GM21529 (cell line): ENCODE results near the gene TCF20.

Experiments
- ATAC-seq: cut with Tn5 transposase; IDR thresholded peaks from one replicate; pipeline ENCODE4 v1.9.1; 2021; ENCODE audit not compliant: unreplicated experiment

TCF20 gene

DNA sequence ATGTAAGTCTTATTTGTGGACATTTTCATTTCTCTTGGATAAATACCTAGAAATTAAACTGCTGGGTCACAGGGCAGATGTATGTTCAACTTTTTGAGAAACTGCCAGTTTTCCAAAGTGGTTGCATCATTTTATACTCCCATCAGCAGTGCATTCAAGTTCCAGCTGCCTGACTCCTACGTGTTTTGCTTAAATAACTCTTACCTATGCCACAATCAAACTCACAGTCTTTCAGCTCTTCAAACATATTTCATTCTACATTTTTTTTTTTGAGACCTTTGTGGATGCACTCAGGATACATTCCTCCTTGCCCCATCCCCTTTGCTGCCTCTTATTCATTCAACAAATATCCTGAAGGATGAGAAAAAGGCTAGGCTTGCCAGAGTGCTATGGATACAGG lies 9.2 kb downstream of the TCF20 start:
- no peak for ATAC-seq

DNA sequence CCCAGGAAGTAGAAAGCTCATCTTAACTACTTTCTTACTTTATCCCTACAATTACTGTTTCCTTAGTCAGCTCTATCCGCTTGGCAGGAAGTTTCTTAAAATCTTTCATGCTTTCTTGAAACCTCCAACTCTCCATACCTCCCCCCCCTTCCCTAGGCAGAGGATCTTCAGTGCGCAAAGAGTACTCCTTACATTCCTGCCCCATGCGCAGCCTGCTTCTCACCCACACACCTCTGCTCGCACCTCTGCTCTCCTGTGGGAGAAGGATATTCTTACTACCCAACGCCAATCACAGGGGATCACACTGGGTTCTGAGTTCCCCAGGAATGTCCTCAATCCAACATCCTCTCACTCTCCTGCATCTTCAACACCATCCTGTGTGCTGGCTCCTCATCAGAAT lies 12.3 kb downstream of the TCF20 start:
- ATAC-seq = no peak

DNA sequence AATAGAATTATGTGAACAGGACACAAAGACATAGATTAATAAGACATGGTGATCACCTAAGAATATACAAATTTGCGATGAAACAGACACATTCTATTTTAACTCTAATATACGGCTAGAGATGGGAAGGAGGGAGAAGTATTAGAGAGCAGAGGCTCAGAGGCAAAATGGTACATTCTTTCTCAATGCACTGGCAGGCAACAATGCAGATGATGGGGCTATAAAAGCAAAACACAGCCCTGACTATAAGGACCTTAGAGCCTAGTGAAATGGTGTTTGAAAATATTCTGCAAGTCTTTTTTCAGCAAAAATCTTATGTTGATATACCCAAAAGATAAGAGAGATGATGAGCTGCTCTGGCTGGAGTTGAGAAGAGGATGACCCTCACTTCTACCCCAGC lies 13.1 kb downstream of the TCF20 start:
- ATAC-seq = no peak

DNA sequence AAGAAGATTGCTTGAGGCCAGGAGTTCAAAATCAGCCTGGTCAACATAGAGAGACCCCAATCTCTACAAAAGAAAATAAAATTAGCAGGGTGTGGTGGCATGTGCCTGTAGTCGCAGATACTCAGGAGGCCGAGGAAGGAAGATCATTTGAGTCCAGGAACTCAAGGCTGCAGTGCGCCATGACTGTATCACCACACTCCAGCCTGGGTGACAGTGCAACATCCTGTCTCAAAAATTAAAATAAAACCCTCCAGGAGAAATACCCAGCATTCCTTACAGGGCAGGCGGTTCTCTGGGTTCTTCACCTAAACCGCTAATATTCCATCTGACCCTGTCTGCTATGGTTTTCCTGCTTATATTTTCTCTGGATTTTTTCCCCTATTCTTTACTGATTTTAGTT lies 13.5 kb downstream of the TCF20 start:
- ATAC-seq = no peak

DNA sequence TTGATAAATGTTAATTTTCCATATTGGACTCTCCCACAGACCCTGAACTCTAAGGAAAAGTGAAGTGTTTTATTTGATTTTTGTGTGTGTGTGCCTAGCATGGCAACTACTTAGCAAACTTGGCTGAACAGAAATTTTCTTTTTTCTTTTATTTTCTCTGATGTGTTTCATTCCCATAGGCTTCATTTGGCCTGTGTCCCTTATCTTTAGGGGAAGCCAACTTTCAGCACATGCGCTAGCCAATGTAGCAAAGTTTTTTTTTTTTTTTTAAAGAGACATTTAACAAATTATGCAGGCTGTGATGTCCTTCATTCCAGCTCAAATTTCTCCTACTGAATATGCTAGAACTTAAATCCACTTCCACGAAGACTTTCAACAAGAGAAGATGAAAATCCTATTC lies 14.2 kb downstream of the TCF20 start:
- ATAC-seq = no peak

DNA sequence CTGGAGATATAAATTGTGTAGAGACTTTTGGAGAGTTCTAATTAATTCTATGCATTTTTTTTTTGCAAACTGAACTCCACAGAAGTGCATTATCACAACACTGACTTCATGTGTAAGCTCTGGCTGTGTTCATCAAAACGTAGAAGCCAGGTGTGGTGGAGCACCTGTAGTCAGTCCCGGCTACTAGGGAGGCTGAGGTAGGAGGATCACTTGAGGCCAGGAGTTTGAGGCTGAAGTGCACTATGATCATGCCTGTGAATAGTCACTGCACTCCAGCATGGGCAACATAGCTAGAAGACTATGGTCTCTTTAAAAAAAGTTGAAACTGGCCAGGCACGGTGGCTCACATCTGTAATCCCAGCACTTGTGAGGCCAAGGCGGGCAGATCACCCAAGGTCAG lies 20.6 kb downstream of the TCF20 start:
- no peak for ATAC-seq

DNA sequence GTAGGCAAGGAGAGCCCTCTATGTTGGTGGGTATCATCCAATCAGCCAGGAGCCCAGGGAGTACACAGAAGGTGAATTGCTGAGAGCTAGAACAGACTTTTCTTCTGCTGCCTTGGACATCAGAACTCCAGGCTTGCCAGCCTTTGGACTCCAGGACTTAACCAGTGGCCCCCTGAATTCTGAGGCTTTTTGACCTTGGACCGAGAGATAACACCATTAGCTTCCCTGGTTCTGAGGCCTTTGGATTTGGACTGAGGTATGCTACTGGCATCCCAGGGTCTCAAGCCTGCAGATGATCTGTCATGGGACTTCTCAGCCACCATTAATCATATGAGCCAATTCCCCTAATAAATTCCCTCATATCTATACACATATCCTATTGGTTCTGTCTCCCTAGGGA lies 21.5 kb downstream of the TCF20 start:
- ATAC-seq = no peak

DNA sequence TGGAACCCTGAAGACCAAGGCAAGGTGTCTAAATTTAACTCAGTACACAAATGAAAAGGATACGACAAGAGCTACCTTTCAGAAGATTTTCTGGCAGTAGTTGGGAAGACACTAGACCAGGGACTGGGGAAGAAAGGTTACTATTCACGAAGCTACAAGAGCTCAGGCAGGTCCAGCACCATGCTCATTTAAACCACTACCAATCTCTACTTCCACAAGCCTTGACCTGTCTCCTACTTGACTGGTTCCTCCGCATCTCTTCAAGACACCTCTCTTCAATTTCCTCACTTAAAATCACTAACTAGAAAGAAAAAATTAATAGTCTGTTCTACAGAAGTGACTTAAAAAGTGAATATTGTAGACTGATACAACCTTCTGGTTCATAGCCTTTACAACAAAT lies 22.9 kb downstream of the TCF20 start:
- ATAC-seq = no peak

DNA sequence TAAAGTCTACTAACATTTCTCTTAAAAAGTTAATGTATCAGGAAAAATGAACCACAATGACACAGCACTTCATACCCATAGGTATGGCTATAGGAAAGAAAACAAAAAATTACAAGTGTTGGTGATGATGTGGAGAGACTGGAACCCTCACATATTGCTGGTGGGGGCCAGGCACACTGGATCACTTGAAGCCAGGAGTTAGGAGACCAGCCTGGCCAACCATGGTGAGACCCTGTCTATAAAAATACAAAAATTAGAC lies 26.7 kb downstream of the TCF20 start:
- no peak for ATAC-seq

DNA sequence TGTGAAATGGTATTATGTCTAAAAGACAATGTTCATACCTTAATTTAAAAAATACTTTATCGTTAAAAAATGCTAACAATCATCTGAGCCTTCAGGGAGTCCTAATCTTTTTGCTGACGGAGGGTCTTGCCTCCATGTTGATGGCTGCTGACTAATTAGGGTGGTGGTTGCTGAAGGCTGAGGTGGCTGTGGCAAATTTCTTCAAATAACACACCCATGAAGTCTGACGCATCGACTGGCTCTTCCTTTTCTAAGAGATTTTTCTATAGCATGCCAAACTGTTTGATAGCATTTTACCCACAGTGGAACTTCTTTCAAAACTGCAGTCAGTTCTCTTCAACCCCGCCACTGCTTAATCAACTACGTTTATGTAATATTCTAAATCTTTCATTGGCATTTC lies 33.6 kb downstream of the TCF20 start:
- no peak for ATAC-seq

DNA sequence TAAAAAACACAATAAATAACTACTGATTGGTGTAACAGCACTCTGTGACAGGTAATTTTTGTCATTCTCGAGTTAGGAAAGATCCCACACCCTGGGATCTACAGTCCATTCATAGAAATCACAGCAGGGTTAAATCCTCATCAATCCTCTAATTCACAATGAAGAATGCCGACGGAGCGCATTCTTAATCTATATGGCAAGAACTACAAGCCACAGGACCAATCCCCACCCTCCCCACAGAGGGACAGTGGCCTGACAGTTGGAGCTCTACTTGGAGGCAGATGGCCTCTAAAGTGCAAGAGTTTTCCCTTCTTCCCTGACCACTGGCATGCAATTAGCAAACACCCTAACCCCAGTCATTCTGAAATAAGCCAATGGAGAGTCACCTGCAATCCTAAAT lies 34.2 kb downstream of the TCF20 start:
- no peak for ATAC-seq

DNA sequence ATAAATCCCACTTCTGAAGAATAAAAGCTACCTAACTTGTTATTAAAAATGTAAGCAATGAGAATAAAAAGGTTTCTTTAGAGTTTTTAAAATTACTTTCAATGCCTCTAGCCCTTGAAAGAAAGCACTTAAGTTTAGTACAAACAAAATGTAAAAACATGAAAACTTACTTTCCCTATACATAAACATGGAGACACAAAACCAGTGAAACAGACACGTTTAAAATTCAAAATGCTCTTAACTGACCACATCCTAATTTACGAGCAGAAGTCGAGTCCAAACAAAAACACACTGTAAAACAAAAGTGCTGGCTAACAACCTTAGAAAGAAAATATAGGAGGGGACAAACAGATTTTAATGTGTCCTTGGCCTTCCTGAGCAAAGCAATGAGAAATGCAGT lies 36.6 kb downstream of the TCF20 start:
- no peak for ATAC-seq

DNA sequence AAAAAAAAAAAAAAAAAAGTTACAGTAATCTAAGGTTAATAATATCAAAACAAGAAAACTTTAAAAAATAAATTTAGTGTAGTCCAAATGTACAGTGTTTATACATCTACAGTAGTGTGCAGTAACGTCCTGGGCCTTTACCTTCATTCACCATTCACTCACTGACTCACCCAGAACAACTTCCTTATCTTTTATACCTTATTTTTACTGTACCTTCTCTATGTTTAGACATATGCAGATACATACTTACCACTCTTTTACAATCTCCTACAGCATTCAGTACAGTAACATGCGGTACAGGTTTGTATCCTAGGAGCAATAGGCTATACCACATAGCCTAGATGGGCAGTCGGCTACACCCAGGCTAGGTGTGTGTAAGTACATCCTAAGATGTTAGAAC lies 38.5 kb downstream of the TCF20 start:
- ATAC-seq = no peak

DNA sequence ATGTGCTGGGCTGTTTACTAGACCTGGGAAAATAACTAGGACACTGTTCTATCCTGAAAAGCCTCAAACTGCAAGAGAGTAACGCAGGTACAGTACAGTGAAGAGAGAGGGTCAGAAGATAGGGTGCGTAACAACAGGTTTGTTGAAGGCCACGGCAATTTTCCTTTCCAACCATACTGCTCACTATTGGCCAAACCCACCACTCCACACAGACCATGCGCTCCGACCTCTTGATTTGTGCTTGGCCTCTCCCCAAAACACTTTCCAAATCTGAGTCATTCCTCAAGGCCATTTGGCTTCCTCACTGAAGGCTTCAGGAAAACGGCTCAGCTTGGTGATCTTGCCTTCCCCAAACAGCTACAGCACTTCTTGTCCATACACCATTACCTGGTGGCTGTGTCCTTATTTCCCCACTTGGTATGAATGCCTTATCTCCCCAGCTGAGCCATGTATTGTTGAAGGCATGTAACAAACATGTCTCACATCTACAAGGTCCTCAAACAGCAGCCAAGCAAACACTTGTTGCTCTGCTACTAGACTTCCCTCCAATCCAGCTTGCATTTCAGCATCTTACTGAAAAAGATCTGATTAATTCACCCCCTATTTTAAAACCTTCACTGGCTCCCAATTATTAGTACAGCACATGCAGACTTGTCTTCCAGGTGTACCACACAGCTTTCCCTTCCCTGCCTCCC lies 40.9 kb downstream of the TCF20 start:
- no peak for ATAC-seq

DNA sequence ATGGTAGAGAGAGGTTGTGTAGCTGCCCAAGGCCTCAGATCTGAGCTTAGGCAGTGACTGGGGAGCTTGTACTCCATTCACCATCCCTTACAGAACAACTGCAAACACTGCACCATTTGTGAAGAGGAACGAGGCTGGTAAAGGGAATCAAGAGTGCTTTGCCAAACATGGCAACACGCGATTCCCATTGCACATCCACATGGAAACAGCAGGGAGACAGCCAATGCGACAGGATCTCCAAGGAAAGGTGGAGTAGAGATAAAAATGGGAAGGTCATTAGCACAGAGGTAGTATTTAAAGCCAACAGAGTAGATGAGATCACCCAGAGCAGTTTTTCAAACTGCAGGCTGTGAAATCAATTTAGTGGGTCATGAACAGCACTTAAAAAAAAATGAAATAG lies 42.0 kb downstream of the TCF20 start:
- no peak for ATAC-seq

DNA sequence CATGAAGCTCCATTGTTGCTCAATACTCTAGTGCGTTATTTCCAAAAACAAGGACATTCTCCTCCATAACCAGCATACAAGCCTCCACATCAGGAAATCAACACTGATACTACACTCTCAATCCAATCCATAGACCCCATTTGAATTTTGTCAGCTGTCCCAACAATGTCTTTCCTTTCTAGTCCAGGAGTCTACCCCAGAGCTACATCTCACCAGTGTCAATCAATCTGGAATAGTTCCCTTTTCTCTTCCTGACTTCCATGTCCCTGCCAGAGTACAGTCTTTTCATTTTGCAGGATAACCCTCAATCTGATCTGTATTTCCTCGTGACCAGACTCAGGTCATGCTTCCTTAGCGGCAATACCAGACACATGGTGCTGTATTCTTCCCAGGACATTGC lies 43.0 kb downstream of the TCF20 start:
- no peak for ATAC-seq

DNA sequence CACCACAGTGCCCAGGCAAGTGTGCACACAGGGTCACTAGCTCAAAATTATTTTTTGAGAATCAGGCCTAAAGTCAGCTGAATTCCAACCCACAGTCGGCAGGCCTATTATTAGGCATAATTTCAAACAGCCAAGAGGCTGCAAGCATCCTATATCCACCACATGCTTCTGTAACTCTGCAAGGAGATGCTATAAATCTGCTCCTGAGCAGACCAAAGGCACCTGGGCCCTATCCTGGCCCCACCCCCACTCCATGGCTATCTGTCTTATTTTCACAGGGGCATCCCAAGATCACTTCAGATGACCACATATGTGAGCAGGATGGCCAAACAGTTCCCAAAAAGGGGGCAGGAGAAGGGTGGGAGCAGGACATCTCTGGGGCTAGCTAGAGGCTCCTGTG lies 44.6 kb downstream of the TCF20 start:
- no peak for ATAC-seq

DNA sequence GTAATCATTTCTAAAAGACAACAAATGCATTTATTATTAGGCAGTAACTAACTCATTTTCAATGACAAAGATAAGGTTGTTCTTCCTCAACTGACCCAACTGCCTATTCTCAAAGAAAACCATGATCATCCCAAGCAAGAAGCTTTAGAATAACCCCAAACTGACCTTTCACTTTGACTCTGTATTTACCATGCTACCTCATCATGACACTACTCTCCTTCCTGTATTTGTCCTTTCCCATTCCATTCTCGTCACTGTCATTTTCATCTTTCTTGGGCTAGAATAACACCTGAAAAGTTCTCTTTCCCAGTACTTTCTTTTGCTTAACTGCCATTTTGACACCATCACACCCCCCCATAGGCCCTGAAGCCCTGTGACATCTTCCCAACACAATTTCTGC lies 48.3 kb downstream of the TCF20 start:
- ATAC-seq = no peak
